GM12878 (cell line): ENCODE measurements around the gene BARX2.

ENCODE experiments used
- EED ChIP-seq: sonication (generic); IDR thresholded peaks from 2 replicates; pipeline ENCODE4 v1.6.1; 2016; ENCODE audit warnings: antibody characterized with exemption, low read depth
- EZH2 ChIP-seq: IDR thresholded peaks from 2 replicates; pipeline ENCODE4 v1.6.1; 2012; ENCODE audit warnings: low read depth, mild to moderate bottlenecking, control low read depth, inconsistent platforms, low read length, borderline replicate concordance; ENCODE audit not compliant: control insufficient read depth
- FOS ChIP-seq: IDR thresholded peaks from 3 replicates; pipeline ENCODE4 v1.6.1; 2011; ENCODE audit warnings: borderline replicate concordance; ENCODE audit not compliant: insufficient read length; ENCODE audit errors: extremely low read depth
- MTA2 ChIP-seq: fragments of 450-650 bp; IDR thresholded peaks from 2 replicates; pipeline ENCODE4 v1.6.1; 2016; ENCODE audit warnings: low read depth, mild to moderate bottlenecking, moderate library complexity
- MYC ChIP-seq: IDR thresholded peaks from 2 replicates; pipeline ENCODE4 v1.6.1; 2011; ENCODE audit warnings: mild to moderate bottlenecking, low read length, moderate library complexity, inconsistent platforms; ENCODE audit not compliant: insufficient read depth, insufficient replicate concordance, insufficient read length, severe bottlenecking
- NFIC ChIP-seq: IDR thresholded peaks from 2 replicates; pipeline ENCODE4 v1.6.1; 2012; ENCODE audit warnings: low read depth, mild to moderate bottlenecking, inconsistent platforms, low read length, moderate library complexity
- RFX5 ChIP-seq: IDR thresholded peaks from 2 replicates; pipeline ENCODE4 v1.6.1; 2011; ENCODE audit warnings: low read depth, low read length, improper control_type of control experiment
- SIN3A ChIP-seq: IDR thresholded peaks from 2 replicates; pipeline ENCODE4 v1.6.1; 2012; ENCODE audit warnings: low read depth, low read length, improper control_type of control experiment
- SPI1 ChIP-seq: IDR thresholded peaks from 2 replicates; pipeline ENCODE4 v1.6.1; 2011; ENCODE audit warnings: low read depth, mild to moderate bottlenecking, low read length, moderate library complexity, borderline replicate concordance; ENCODE audit not compliant: insufficient read depth
- TARDBP ChIP-seq: IDR thresholded peaks from 2 replicates; pipeline ENCODE4 v1.6.1; 2016; ENCODE audit warnings: borderline replicate concordance
- TF ChIP-seq, protein P1 (sequence below): IDR thresholded peaks from 2 replicates; pipeline ENCODE4 v1.6.1; 2012; ENCODE audit warnings: mild to moderate bottlenecking, low read depth, low read length
- TF ChIP-seq, protein P2 (sequence below), 3 experiments: IDR thresholded peaks in 2 of 3; conservative IDR thresholded peaks in 1 of 3; 2 replicates each; pipeline ENCODE4 v1.5.1; 2011; ENCODE audit warnings: low read depth in 3 of 3, low read length in 3 of 3, mild to moderate bottlenecking in 3 of 3, control low read depth in 2 of 3, moderate library complexity in 2 of 3, inconsistent platforms in 1 of 3, mixed read lengths in 1 of 3; ENCODE audit not compliant: control insufficient read depth in 2 of 3, insufficient read depth in 1 of 3; ENCODE audit errors: extremely low read depth in 1 of 3
- TF ChIP-seq, protein P3 (sequence below): IDR thresholded peaks from 2 replicates; pipeline ENCODE4 v1.6.1; 2011; ENCODE audit warnings: borderline replicate concordance, low read depth, mild to moderate bottlenecking, moderate library complexity, low read length; ENCODE audit not compliant: insufficient read depth, poor library complexity, severe bottlenecking

DNA sequence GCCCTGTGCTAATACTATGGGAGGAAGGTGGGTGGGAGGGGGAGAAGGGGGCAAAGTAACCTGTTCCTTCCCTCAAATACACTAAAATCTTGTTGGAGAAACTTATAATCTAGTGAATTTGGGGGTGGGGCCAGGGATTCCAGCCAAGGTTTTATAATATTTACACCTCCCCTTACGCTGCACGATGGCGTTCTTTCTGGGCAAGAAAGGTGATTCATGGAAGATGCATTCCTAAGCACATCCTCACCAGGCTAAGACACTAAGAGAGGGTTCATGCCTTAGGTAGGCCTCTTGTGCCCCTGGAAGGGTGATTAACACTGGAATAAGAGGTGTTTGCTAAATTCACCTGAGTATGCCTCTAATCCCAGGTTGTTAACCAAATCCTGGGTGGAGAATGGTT, 82.6 kb downstream of the BARX2 start:
- TF ChIP-seq, protein P1, sequence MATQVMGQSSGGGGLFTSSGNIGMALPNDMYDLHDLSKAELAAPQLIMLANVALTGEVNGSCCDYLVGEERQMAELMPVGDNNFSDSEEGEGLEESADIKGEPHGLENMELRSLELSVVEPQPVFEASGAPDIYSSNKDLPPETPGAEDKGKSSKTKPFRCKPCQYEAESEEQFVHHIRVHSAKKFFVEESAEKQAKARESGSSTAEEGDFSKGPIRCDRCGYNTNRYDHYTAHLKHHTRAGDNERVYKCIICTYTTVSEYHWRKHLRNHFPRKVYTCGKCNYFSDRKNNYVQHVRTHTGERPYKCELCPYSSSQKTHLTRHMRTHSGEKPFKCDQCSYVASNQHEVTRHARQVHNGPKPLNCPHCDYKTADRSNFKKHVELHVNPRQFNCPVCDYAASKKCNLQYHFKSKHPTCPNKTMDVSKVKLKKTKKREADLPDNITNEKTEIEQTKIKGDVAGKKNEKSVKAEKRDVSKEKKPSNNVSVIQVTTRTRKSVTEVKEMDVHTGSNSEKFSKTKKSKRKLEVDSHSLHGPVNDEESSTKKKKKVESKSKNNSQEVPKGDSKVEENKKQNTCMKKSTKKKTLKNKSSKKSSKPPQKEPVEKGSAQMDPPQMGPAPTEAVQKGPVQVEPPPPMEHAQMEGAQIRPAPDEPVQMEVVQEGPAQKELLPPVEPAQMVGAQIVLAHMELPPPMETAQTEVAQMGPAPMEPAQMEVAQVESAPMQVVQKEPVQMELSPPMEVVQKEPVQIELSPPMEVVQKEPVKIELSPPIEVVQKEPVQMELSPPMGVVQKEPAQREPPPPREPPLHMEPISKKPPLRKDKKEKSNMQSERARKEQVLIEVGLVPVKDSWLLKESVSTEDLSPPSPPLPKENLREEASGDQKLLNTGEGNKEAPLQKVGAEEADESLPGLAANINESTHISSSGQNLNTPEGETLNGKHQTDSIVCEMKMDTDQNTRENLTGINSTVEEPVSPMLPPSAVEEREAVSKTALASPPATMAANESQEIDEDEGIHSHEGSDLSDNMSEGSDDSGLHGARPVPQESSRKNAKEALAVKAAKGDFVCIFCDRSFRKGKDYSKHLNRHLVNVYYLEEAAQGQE: no peak
- TF ChIP-seq NFIC (no peak), FOS (no peak), TARDBP (no peak), SIN3A (no peak), EED (no peak), MYC (no peak), MTA2 (no peak), EZH2 (no peak), SPI1 (no peak), RFX5 (no peak)
- TF ChIP-seq, protein P2, sequence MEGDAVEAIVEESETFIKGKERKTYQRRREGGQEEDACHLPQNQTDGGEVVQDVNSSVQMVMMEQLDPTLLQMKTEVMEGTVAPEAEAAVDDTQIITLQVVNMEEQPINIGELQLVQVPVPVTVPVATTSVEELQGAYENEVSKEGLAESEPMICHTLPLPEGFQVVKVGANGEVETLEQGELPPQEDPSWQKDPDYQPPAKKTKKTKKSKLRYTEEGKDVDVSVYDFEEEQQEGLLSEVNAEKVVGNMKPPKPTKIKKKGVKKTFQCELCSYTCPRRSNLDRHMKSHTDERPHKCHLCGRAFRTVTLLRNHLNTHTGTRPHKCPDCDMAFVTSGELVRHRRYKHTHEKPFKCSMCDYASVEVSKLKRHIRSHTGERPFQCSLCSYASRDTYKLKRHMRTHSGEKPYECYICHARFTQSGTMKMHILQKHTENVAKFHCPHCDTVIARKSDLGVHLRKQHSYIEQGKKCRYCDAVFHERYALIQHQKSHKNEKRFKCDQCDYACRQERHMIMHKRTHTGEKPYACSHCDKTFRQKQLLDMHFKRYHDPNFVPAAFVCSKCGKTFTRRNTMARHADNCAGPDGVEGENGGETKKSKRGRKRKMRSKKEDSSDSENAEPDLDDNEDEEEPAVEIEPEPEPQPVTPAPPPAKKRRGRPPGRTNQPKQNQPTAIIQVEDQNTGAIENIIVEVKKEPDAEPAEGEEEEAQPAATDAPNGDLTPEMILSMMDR (IDR thresholded peaks at IDR 0.05 in 2 of 3, conservative IDR thresholded peaks at IDR 0.05 in 1 of 3; ENCODE audit: control insufficient read depth in 2 of 3, extremely low read depth in 1 of 3, insufficient read depth in 1 of 3, low read depth in 3 of 3, low read length in 3 of 3): no peak
- TF ChIP-seq, protein P3, sequence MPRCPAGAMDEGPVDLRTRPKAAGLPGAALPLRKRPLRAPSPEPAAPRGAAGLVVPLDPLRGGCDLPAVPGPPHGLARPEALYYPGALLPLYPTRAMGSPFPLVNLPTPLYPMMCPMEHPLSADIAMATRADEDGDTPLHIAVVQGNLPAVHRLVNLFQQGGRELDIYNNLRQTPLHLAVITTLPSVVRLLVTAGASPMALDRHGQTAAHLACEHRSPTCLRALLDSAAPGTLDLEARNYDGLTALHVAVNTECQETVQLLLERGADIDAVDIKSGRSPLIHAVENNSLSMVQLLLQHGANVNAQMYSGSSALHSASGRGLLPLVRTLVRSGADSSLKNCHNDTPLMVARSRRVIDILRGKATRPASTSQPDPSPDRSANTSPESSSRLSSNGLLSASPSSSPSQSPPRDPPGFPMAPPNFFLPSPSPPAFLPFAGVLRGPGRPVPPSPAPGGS: no peak
